ENCODE results near the gene SUPT3H.

SUPT3H gene

DNA sequence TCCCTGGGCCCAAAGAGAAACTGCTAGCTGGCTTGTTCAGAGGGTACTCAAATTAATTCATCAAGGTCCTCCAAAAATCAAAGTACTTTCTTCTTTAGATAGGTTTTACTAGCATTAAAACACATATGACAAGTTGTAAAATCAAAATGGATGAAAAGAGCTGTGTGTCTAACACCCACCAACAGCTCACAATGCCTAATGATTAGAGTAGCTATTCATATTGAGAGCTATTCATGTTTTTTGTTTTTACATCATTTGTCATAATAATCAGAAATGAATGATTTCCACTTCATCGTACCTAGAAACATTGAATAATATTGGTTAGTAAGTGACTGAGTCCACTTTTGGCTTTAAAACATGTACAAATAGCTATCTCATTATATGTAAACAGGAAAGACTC lies 339.5 kb downstream of the SUPT3H start:
- TF ChIP-seq, protein P1, sequence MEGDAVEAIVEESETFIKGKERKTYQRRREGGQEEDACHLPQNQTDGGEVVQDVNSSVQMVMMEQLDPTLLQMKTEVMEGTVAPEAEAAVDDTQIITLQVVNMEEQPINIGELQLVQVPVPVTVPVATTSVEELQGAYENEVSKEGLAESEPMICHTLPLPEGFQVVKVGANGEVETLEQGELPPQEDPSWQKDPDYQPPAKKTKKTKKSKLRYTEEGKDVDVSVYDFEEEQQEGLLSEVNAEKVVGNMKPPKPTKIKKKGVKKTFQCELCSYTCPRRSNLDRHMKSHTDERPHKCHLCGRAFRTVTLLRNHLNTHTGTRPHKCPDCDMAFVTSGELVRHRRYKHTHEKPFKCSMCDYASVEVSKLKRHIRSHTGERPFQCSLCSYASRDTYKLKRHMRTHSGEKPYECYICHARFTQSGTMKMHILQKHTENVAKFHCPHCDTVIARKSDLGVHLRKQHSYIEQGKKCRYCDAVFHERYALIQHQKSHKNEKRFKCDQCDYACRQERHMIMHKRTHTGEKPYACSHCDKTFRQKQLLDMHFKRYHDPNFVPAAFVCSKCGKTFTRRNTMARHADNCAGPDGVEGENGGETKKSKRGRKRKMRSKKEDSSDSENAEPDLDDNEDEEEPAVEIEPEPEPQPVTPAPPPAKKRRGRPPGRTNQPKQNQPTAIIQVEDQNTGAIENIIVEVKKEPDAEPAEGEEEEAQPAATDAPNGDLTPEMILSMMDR (conservative IDR thresholded peaks at IDR 0.05; ENCODE audit: low read depth, low read length) = no peak
- no peak overlapping the region for H3K4me3 ChIP-seq (ENCODE audit: low read depth, low read length)
- no peak for DNase-seq (ENCODE audit: low read depth)

DNA sequence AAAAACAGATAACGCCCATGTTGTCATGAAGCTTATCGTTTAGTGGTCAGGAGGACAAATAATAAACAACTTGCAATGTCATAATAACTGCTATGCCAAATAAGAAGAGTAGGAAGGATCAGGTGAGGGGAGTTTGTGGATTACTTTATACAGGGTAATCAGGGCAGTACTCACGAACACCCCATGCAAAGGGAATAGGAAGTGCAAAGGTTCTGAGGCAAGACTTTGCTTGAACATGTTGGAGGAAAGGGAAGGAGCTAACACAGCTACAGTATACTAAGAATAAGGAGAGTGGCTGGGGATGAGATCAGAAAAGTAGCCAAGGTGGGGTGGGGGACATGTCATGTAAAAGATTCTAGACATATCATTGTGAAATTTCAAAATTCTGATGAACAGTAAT lies 341.6 kb downstream of the SUPT3H start:
- H3K4me3 ChIP-seq (ENCODE audit: low read depth, low read length) = no peak overlapping the region
- TF ChIP-seq, protein P1 (conservative IDR thresholded peaks at IDR 0.05; ENCODE audit: low read depth, low read length) = no peak
- DNase-seq (ENCODE audit: low read depth) = no peak

DNA sequence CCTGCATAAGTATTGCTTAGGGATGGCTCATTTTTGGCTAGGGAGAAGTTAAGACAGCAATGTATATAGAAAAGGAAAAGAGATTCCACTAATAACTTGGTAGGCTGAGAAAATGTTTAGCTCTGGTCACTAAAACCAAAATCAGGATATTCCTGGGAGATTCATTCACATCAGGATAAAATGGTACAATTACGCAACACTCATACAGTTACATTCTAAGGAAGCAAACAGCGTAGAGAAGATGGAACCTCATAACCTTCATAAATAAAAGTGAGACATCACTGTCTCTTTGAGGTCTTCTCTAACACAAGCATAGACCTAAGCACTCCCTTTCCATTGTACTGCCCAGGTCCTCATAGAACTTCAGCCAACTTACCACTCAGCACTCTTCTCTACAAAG lies 345.3 kb downstream of the SUPT3H start:
- TF ChIP-seq, protein P1 (conservative IDR thresholded peaks at IDR 0.05; ENCODE audit: low read depth, low read length) = no peak
- no peak for DNase-seq (ENCODE audit: low read depth)
- no peak overlapping the region for H3K4me3 ChIP-seq (ENCODE audit: low read depth, low read length)

DNA sequence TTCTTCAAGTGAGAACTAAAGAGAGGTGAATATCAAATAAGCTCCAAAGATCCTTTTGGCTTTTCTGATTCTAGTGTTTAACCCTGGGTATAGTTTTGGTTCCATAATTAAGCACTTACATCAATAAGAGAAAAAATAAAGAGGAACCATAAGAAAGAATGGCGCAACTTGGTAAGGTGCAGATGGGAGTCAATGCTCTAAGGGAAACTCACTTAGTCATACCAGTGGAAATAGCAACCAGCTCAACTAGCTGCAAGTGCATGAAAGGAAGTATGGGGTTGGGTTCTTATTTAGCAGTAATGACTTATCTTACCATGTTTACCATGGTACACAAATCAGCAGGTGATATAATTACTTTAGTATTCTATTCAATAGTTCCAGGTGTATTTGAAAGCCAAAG lies 346.1 kb downstream of the SUPT3H start:
- TF ChIP-seq, protein P1 (conservative IDR thresholded peaks at IDR 0.05; ENCODE audit: low read depth, low read length) = no peak
- H3K4me3 ChIP-seq (ENCODE audit: low read depth, low read length) = no peak overlapping the region
- peak; percentile 7 for DNase-seq (ENCODE audit: low read depth)

DNA sequence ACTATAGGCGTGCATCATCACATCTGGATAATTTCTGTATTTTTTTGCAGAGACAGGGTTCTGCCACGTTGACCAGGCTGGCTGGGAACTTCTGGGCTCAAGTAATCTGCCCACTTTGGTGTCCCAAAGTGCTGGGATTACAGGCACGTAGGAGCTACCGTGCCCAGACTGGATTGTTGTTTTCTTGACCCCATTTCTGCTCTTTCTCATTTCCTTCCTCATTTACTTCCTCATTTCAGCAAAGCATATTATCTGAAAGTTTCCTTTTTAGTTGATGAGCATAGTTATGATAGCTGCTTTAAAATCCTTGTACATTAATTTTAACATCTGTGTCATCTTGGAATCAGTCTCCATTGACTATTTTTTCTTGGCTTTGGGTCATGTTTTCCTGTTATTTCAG lies 350.6 kb downstream of the SUPT3H start:
- H3K4me3 ChIP-seq (ENCODE audit: low read depth, low read length) = no peak overlapping the region
- TF ChIP-seq, protein P1 (conservative IDR thresholded peaks at IDR 0.05; ENCODE audit: low read depth, low read length) = no peak
- no peak for DNase-seq (ENCODE audit: low read depth)

DNA sequence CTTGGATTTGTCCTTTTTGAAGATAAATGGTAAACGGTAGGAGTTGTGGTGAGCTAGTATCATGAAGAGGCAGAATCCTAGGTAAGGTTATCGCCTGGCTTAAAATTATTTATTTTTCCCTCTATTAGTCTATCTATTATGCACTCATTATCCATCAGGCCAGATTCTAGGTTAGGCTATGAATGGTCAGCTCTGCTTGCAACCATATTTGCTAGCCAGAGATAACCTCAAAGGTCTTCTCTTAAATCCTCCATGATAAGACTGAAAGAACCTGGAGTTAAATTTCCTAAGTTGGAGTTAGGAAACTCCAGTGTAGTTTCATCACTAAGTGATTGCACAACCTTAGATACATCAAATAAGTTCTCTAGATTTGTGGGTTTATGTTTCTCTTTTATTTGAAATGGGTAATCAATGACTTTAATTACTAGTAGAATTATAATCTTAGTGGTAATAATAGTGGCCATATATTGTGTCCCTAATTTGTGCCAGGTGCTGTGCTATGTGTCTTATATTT lies 351.7 kb downstream of the SUPT3H start:
- peak; percentile 57 for DNase-seq (ENCODE audit: low read depth)
- H3K4me3 ChIP-seq (ENCODE audit: low read depth, low read length) = no peak overlapping the region
- TF ChIP-seq, protein P1 (conservative IDR thresholded peaks at IDR 0.05; ENCODE audit: low read depth, low read length) = no peak

DNA sequence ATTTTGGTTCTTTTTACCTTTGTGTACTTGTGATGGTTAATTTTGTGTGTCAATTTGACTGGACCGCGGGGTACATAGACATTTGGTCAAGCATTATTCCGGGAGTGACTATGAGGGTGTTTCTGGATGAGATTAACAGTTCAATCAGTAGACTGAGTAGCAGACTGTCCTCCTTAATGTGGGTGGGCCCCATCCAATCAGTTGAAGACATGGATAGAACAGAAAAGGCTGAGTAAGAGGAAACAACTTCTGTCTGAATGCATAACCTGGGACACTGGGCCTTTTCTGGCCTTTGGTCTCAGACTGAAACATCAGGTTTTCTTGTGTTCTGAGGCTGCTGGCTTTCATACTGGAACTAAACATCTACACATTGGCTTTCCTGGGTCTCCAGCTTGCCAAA lies 353.1 kb downstream of the SUPT3H start:
- H3K4me3 ChIP-seq (ENCODE audit: low read depth, low read length) = no peak overlapping the region
- no peak for DNase-seq (ENCODE audit: low read depth)
- TF ChIP-seq, protein P1 (conservative IDR thresholded peaks at IDR 0.05; ENCODE audit: low read depth, low read length) = no peak
